Measurements from ENCODE around the gene PRODH.
"Not testable (repeated sequence)": the region's sequence is repeated elsewhere in the genome, so short reads cannot be mapped to it uniquely, and the experiment has no call there.

Gene PRODH

DNA sequence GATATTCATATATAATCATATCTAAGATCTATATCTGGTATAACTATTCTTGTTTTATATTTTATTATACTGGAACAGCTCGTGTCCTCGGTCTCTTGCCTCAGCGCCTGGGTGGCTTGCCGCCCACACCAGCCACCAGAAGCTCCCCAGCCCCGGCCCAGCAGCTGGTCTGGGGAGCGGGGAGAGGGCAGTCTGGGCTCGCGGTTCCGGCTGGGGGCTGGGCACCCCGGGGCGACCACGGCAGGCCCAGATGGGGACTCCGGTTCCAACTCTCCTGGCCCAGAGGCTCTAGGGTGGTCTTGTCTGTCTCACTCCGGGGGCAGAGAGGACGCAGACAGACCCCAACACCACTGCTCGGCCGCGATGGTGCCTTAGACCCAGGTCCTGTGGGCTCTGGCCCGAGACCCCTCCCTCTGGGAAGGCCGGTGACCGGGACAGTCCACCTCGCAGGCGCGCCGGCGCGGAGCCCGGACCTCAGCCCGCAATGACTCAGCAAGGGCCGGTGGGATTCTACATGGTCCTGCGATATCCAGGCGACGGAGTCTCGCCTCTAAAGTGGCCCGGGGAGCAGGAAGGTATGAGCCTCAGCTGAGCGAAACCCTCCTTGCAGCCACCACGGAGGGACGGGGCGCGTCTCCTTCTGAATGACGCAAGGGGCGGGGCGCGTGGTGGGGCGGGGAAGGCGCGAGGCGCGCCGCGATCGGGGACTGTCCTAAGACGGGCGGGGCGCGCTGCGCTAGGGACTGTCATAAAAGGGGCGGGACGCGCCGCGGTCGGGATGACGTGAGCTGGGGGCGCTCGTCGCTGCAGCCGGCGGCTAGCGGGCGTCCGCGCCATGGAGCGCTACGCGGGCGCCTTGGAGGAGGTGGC, 30.3 kb downstream of the PRODH start, which contains the start of gene DGCR6:
TSS of gene DGCR6 (plus strand) at position 781 of the 870 bp plus-strand sequence. CDS start at position 836, 55 bp downstream.
- Histone ChIP-seq H3K36me3 (ENCODE audit: insufficient read depth, low read length) (no peaks in the 10 kb centered on the region), H3K79me2 (ENCODE audit: insufficient read depth, low read length) (no peaks in the 10 kb centered on the region), H4K20me1 (ENCODE audit: insufficient read depth, low read length, poor library complexity, severe bottlenecking) (no peaks in the 10 kb centered on the region), H3K4me3 (ENCODE audit: low read length, poor library complexity, severe bottlenecking) (no peak within 1 kb of the TSS), H3K27me3 (ENCODE audit: insufficient read depth, low read length, poor library complexity, severe bottlenecking) (no peaks in the 10 kb centered on the region), H3K9me2 (replicated peaks; ENCODE audit: low read depth, low read length) (no peaks in the 10 kb centered on the region), H2AFZ (ENCODE audit: low read length) (no peak within 1 kb of the TSS), H3K9me3 (ENCODE audit: insufficient read depth, low read depth, low read length) (no peaks in the 10 kb centered on the region), H3F3A (ENCODE audit: low read depth) (no peaks in the 10 kb centered on the region), H3K4me2 (ENCODE audit: low read depth, low read length, poor library complexity, severe bottlenecking) (no peak within 1 kb of the TSS), H3K4me1 (ENCODE audit: insufficient read depth, low read length, poor library complexity, severe bottlenecking) (no peaks in the 10 kb centered on the region), H3K9ac (ENCODE audit: low read depth, low read length, poor library complexity, severe bottlenecking) (no peak within 1 kb of the TSS)
- TF ChIP-seq EZH2phosphoT487 (IDR thresholded peaks at IDR 0.05; ENCODE audit: borderline replicate concordance), result no peak
- TF ChIP-seq, protein P1, sequence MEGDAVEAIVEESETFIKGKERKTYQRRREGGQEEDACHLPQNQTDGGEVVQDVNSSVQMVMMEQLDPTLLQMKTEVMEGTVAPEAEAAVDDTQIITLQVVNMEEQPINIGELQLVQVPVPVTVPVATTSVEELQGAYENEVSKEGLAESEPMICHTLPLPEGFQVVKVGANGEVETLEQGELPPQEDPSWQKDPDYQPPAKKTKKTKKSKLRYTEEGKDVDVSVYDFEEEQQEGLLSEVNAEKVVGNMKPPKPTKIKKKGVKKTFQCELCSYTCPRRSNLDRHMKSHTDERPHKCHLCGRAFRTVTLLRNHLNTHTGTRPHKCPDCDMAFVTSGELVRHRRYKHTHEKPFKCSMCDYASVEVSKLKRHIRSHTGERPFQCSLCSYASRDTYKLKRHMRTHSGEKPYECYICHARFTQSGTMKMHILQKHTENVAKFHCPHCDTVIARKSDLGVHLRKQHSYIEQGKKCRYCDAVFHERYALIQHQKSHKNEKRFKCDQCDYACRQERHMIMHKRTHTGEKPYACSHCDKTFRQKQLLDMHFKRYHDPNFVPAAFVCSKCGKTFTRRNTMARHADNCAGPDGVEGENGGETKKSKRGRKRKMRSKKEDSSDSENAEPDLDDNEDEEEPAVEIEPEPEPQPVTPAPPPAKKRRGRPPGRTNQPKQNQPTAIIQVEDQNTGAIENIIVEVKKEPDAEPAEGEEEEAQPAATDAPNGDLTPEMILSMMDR (conservative IDR thresholded peaks at IDR 0.05; ENCODE audit: low read length), result no peak

DNA sequence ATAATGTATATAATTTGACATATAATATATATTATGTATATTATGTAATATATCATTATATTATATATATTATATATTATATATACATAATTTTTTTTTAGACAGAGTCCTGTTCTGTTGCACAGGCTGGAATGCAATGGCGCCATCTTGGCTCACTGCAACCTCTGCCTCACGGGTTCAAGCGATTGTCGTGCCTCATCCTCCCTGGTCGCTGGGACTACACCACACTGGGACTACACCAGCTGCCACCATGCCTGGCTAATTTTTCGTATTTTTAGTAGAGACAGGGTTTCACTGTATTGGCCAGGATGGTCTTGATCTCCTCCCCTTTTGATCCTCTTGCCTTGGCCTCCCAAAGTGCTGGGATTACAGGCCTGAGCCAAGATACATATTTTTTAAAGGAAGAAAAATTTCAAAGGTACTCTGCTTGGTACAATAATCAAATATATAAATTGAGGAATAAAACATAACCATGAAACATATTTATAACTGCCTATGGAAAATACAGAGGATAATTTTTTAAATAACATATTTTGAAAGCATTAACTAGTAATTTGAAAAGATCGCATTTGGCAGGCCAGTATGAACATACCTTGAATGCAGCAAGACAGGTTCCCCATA, 39.9 kb downstream of the PRODH start:
- not testable (repeated sequence) for H3F3A ChIP-seq (ENCODE audit: low read depth)

DNA sequence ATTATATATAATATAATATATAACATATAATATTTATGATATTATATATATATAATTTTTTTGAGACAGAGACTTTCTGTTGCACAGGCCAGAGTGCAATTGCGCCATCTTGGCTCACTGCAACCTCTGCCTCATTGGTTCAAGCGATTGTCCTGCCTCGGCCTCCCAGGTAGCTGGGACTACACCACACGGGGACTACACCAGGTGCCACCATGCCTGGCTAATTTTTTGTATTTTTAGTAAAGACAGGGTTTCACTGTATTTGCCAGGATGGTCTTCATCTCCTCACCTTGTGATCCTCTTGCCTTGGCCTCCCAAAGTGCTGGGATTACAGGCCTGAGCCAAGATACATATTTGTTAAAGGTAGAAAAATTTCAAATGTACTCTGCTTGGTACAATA, 42.3 kb downstream of the PRODH start:
- not testable (repeated sequence) for H4K20me1 ChIP-seq (ENCODE audit: insufficient read depth, low read length, poor library complexity, severe bottlenecking)

More for the DNA sequence above, 39.9 kb downstream of the PRODH start:
- not testable (repeated sequence) for H3K27me3 ChIP-seq (ENCODE audit: insufficient read depth, low read length, poor library complexity, severe bottlenecking); H3K9ac ChIP-seq (ENCODE audit: low read depth, low read length, poor library complexity, severe bottlenecking); H3K79me2 ChIP-seq (ENCODE audit: insufficient read depth, low read length); H3K9me3 ChIP-seq (ENCODE audit: insufficient read depth, low read depth, low read length); H4K20me1 ChIP-seq (ENCODE audit: insufficient read depth, low read length, poor library complexity, severe bottlenecking); H3K9me2 ChIP-seq (replicated peaks; ENCODE audit: low read depth, low read length); H3K36me3 ChIP-seq (ENCODE audit: insufficient read depth, low read length); H3K4me3 ChIP-seq (ENCODE audit: low read length, poor library complexity, severe bottlenecking); H3K4me1 ChIP-seq (ENCODE audit: insufficient read depth, low read length, poor library complexity, severe bottlenecking); H3K4me2 ChIP-seq (ENCODE audit: low read depth, low read length, poor library complexity, severe bottlenecking); H2AFZ ChIP-seq (ENCODE audit: low read length)

DNA sequence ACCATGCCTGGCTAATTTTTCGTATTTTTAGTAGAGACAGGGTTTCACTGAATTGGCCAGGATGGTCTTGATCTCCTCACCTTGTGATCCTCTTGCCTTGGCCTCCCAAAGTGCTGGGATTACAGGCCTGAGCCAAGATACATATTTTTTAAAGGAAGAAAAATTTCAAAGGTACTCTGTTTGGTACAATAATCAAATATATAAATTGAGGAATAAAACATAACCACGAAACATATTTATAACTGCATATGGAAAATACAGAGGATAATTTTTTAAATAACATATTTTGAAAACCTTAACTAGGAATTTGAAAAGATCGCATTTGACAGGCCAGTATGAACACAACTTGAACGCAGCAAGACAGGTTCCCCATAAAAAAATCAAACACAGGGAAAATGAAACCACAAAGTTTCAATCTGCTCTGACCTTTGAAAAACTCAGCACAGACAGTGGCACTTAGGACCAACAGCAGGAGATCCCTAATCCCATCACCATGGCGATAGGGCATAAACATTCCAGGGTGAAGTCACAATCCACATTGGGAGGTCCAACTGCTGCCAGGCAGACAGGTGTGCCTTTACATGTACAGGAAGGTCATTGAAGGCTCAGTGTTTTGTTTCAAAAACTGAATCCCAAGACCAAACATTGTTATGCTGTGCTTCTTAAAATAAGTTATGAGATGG, 45.4 kb downstream of the PRODH start:
- not testable (repeated sequence) for H3F3A ChIP-seq (ENCODE audit: low read depth); H3K9me3 ChIP-seq (ENCODE audit: insufficient read depth, low read depth, low read length); H3K9ac ChIP-seq (ENCODE audit: low read depth, low read length, poor library complexity, severe bottlenecking); H4K20me1 ChIP-seq (ENCODE audit: insufficient read depth, low read length, poor library complexity, severe bottlenecking); H2AFZ ChIP-seq (ENCODE audit: low read length); H3K36me3 ChIP-seq (ENCODE audit: insufficient read depth, low read length); H3K9me2 ChIP-seq (replicated peaks; ENCODE audit: low read depth, low read length); H3K27me3 ChIP-seq (ENCODE audit: insufficient read depth, low read length, poor library complexity, severe bottlenecking); H3K4me3 ChIP-seq (ENCODE audit: low read length, poor library complexity, severe bottlenecking); H3K4me1 ChIP-seq (ENCODE audit: insufficient read depth, low read length, poor library complexity, severe bottlenecking); H3K4me2 ChIP-seq (ENCODE audit: low read depth, low read length, poor library complexity, severe bottlenecking); H3K79me2 ChIP-seq (ENCODE audit: insufficient read depth, low read length)

More for the DNA sequence above, 42.3 kb downstream of the PRODH start:
- not testable (repeated sequence) for H3K4me2 ChIP-seq (ENCODE audit: low read depth, low read length, poor library complexity, severe bottlenecking); H3K4me1 ChIP-seq (ENCODE audit: insufficient read depth, low read length, poor library complexity, severe bottlenecking); H3K9me3 ChIP-seq (ENCODE audit: insufficient read depth, low read depth, low read length); H2AFZ ChIP-seq (ENCODE audit: low read length); H3K79me2 ChIP-seq (ENCODE audit: insufficient read depth, low read length); H3K36me3 ChIP-seq (ENCODE audit: insufficient read depth, low read length); H3K9ac ChIP-seq (ENCODE audit: low read depth, low read length, poor library complexity, severe bottlenecking); H3K27me3 ChIP-seq (ENCODE audit: insufficient read depth, low read length, poor library complexity, severe bottlenecking); H3K4me3 ChIP-seq (ENCODE audit: low read length, poor library complexity, severe bottlenecking); H3K9me2 ChIP-seq (replicated peaks; ENCODE audit: low read depth, low read length); H3F3A ChIP-seq (ENCODE audit: low read depth)

Measured in Loucy (cell line).